ENCODE measurements around the gene CACNG5. TPM values are rescaled to one million over a fixed set of nuclear protein-coding genes. Genes with fewer than 3 reads are reported as not detected.

Gene CACNG5
- polyA plus RNA-seq, 1 donor from 2014 or later = not detected

GRCh38 chr17:66884931-66885330 lies 50.0 kb downstream of the CACNG5 start:
- no peaks in the 10 kb centered on the region for H3K79me2 ChIP-seq (replicated peaks; ENCODE audit: insufficient read depth, low read length)
- H3F3A ChIP-seq (ENCODE audit: insufficient read depth, low read length, poor library complexity, severe bottlenecking) = no peaks in the 10 kb centered on the region
- no peaks in the 10 kb centered on the region for H3K36me3 ChIP-seq (ENCODE audit: insufficient read depth, low read length)
- no peak overlapping the region for H3K9ac ChIP-seq (ENCODE audit: low read length)
- no peak overlapping the region for H3K4me2 ChIP-seq (ENCODE audit: low read length)
- no peak overlapping the region for H3K4me3 ChIP-seq (ENCODE audit: low read length)
- no peaks in the 10 kb centered on the region for H3K9me2 ChIP-seq (ENCODE audit: insufficient read depth, low read length)
- H4K20me1 ChIP-seq (ENCODE audit: insufficient read depth) = no peaks in the 10 kb centered on the region
- H2AFZ ChIP-seq (ENCODE audit: low read depth, low read length) = no peak overlapping the region
- H3K9me3 ChIP-seq (ENCODE audit: low read length) = no peaks in the 10 kb centered on the region
- H3K27ac ChIP-seq (ENCODE audit: low read length) = no peak overlapping the region
- TF ChIP-seq EZH2 (IDR thresholded peaks at IDR 0.05; ENCODE audit: borderline replicate concordance, insufficient read depth, low read length, poor library complexity, severe bottlenecking) (no peak), CTCF (IDR thresholded peaks at IDR 0.05; ENCODE audit: poor library complexity, severe bottlenecking) (no peak), REST (IDR thresholded peaks at IDR 0.05; ENCODE audit: borderline replicate concordance) (no peak), EP300 (conservative IDR thresholded peaks at IDR 0.05; ENCODE audit: poor library complexity, severe bottlenecking) (no peak), SMC3 (conservative IDR thresholded peaks at IDR 0.05; ENCODE audit: poor library complexity) (no peak), MXI1 (conservative IDR thresholded peaks at IDR 0.05; ENCODE audit: poor library complexity, severe bottlenecking) (no peak)
- H3K27me3 ChIP-seq (ENCODE audit: insufficient read depth, low read depth, low read length) = no peaks in the 10 kb centered on the region

- no peaks in the 10 kb centered on the region for H3K9me2 ChIP-seq (ENCODE audit: insufficient read depth, low read length)
- H3K27ac ChIP-seq (ENCODE audit: low read length) = no peak overlapping the region
- no peaks in the 10 kb centered on the region for H4K20me1 ChIP-seq (ENCODE audit: insufficient read depth)
- no peak overlapping the region for H2AFZ ChIP-seq (ENCODE audit: low read depth, low read length)
- no peaks in the 10 kb centered on the region for H3K36me3 ChIP-seq (ENCODE audit: insufficient read depth, low read length)
- H3K79me2 ChIP-seq (replicated peaks; ENCODE audit: insufficient read depth, low read length) = no peaks in the 10 kb centered on the region
- H3K27me3 ChIP-seq (ENCODE audit: insufficient read depth, low read depth, low read length) = no peaks in the 10 kb centered on the region
- no peak overlapping the region for H3K9ac ChIP-seq (ENCODE audit: low read length)
- no peaks in the 10 kb centered on the region for H3K9me3 ChIP-seq (ENCODE audit: low read length)
- no peak overlapping the region for H3K4me2 ChIP-seq (ENCODE audit: low read length)
- H3K4me3 ChIP-seq (ENCODE audit: low read length) = no peak overlapping the region
- no peak for TF ChIP-seq TAF1 (IDR thresholded peaks at IDR 0.05; ENCODE audit: low read depth)
- no peak for TF ChIP-seq SMC3 (conservative IDR thresholded peaks at IDR 0.05; ENCODE audit: poor library complexity)
- no peak for TF ChIP-seq EZH2 (IDR thresholded peaks at IDR 0.05; ENCODE audit: borderline replicate concordance, insufficient read depth, low read length, poor library complexity, severe bottlenecking)
- TF ChIP-seq REST (IDR thresholded peaks at IDR 0.05; ENCODE audit: borderline replicate concordance) = no peak
- no peak for TF ChIP-seq POLR2AphosphoS5 (IDR thresholded peaks at IDR 0.05)
- no peak for TF ChIP-seq CTCF (IDR thresholded peaks at IDR 0.05; ENCODE audit: poor library complexity, severe bottlenecking)
- TF ChIP-seq RAD21 (conservative IDR thresholded peaks at IDR 0.05) = no peak
- TF ChIP-seq MXI1 (conservative IDR thresholded peaks at IDR 0.05; ENCODE audit: poor library complexity, severe bottlenecking) = no peak
- no peaks in the 10 kb centered on the region for H3F3A ChIP-seq (ENCODE audit: insufficient read depth, low read length, poor library complexity, severe bottlenecking)
These were observed 50.5 kb downstream of the CACNG5 start for GRCh38 chr17:66885417-66885816.

Measured in neural cell (in vitro differentiated cells).